ENCODE measurements around the gene SLC24A3.
A peak's percentile ranks its signal among the peaks of the same experiment; 100 is the strongest.

The SLC24A3 gene

DNA sequence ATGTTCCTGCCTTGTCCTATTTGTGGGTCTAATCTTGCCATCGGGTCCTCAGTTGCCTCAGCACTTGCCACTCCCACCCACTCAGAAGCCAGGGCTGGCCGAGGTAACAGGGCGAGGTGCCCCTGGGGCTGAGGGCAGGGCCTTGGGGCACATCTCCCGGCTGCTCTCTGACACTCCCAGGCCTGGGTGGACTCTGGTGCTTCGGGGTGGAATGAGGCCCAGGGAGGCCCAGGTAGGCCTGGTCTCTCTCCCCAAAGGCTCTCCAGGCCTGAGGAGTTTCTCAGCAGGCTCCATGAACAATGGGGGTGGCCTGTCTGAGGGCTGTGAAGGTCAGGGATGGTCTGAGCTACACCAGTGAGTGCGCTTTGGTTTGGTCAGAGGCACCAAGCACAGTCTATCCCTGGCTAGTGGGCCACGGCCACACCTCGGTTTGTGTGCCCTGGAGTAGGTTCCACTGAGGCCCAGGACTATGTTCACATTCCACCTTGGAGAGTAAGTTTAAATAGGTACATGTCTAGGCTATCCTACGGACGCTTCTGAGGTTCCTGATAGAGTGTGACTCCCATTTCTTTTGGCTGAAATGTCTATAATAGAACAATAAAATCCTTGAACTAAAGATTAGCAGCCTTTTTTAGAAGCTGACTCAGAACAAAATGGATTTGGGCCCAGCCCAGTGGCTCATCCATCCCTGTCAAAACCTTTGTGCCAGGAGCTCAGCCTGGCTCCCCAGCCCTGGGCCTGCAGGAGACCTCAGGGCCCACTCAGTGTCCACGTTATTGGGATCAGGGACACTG is 78.8 kb downstream of the SLC24A3 start:
- no peaks in the 10 kb centered on the region for H3K4me1 ChIP-seq (ENCODE audit: control insufficient read depth in 2 of 2, insufficient read depth in 1 of 2, low read depth in 1 of 2, low read length in 2 of 2)
- H4K91ac ChIP-seq (ENCODE audit: low read depth, low read length, poor library complexity): no peak overlapping the region
- H2AFZ ChIP-seq (ENCODE audit: low read length): no peak overlapping the region
- no peak overlapping the region for H4K8ac ChIP-seq (ENCODE audit: low read depth, low read length)
- no peak overlapping the region for H3K14ac ChIP-seq (ENCODE audit: low read length)
- H3K4ac ChIP-seq (ENCODE audit: low read length): no peak overlapping the region
- H3K79me1 ChIP-seq (ENCODE audit: low read depth, low read length): no peaks in the 10 kb centered on the region
- no peaks in the 10 kb centered on the region for H3K27me3 ChIP-seq (ENCODE audit: control insufficient read depth in 3 of 3, insufficient read depth in 3 of 3, low read depth in 1 of 3, low read length in 3 of 3)
- H3K9me3 ChIP-seq (replicated peaks in 1 of 2; ENCODE audit: control insufficient read depth in 2 of 2, insufficient read depth in 1 of 2, low read depth in 1 of 2, low read length in 2 of 2): no peaks in the 10 kb centered on the region
- H2BK5ac ChIP-seq (ENCODE audit: low read length): no peak overlapping the region
- no peak overlapping the region for H3K9ac ChIP-seq (ENCODE audit: low read depth, low read length, poor library complexity)
- no CpG with 5 or more reads among the region's 11 CpGs for WGBS, 2 donors (ENCODE audit: extremely low coverage in 2 of 2, insufficient read length in 2 of 2, insufficient replicate concordance in 1 of 2)
- H2BK12ac ChIP-seq (ENCODE audit: low read length): no peak overlapping the region
- no peak for DNase-seq (ENCODE audit: low spot score)
- H3K23ac ChIP-seq (ENCODE audit: low read depth, low read length, poor library complexity): no peak overlapping the region
- H2BK15ac ChIP-seq (ENCODE audit: low read length): no peak overlapping the region
- no peak overlapping the region for H2AK5ac ChIP-seq (ENCODE audit: low read depth, low read length)
- no peak overlapping the region for H3K4me2 ChIP-seq (ENCODE audit: insufficient read depth, low read length, poor library complexity, severe bottlenecking)
- no peak overlapping the region for H3K4me3 ChIP-seq (ENCODE audit: low read length in 2 of 2)
- H3K27ac ChIP-seq (replicated peaks; ENCODE audit: low read length): no peak overlapping the region
- peak overlapping the region; percentile 45 for H3K18ac ChIP-seq (ENCODE audit: low read length)
- H2BK120ac ChIP-seq (ENCODE audit: low read depth, low read length): no peak overlapping the region
- no peaks in the 10 kb centered on the region for H3K36me3 ChIP-seq (replicated peaks in 1 of 2; ENCODE audit: control insufficient read depth in 2 of 2, insufficient read depth in 2 of 2, low read length in 2 of 2)

- no peak overlapping the region for H2BK12ac ChIP-seq (ENCODE audit: low read length)
Observed at GRCh38 chr20:19291818-19292132, 79.3 kb downstream of the SLC24A3 start.

GRCh38 chr20:19292254-19292653 is 79.8 kb downstream of the SLC24A3 start:
- no peaks in the 10 kb centered on the region for H3K79me1 ChIP-seq (ENCODE audit: low read depth, low read length)
- H3K4ac ChIP-seq (ENCODE audit: low read length): no peak overlapping the region
- H3K9ac ChIP-seq (ENCODE audit: low read depth, low read length, poor library complexity): no peak overlapping the region
- no peak overlapping the region for H4K91ac ChIP-seq (ENCODE audit: low read depth, low read length, poor library complexity)
- H2BK5ac ChIP-seq (ENCODE audit: low read length): no peak overlapping the region
- H2AFZ ChIP-seq (ENCODE audit: low read length): no peak overlapping the region
- no peak overlapping the region for H3K18ac ChIP-seq (ENCODE audit: low read length)
- no peak overlapping the region for H3K27ac ChIP-seq (replicated peaks; ENCODE audit: low read length)
- no peak for DNase-seq (ENCODE audit: low spot score)
- H3K36me3 ChIP-seq (replicated peaks in 1 of 2; ENCODE audit: control insufficient read depth in 2 of 2, insufficient read depth in 2 of 2, low read length in 2 of 2): no peaks in the 10 kb centered on the region
- H3K4me2 ChIP-seq (ENCODE audit: insufficient read depth, low read length, poor library complexity, severe bottlenecking): no peak overlapping the region
- H2BK12ac ChIP-seq (ENCODE audit: low read length): no peak overlapping the region
- no peak overlapping the region for H2BK15ac ChIP-seq (ENCODE audit: low read length)
- no peaks in the 10 kb centered on the region for H3K4me1 ChIP-seq (ENCODE audit: control insufficient read depth in 2 of 2, insufficient read depth in 1 of 2, low read depth in 1 of 2, low read length in 2 of 2)
- H3K9me3 ChIP-seq (replicated peaks in 1 of 2; ENCODE audit: control insufficient read depth in 2 of 2, insufficient read depth in 1 of 2, low read depth in 1 of 2, low read length in 2 of 2): no peaks in the 10 kb centered on the region
- no peak overlapping the region for H3K4me3 ChIP-seq (ENCODE audit: low read length in 2 of 2)
- H3K27me3 ChIP-seq (ENCODE audit: control insufficient read depth in 3 of 3, insufficient read depth in 3 of 3, low read depth in 1 of 3, low read length in 3 of 3): no peaks in the 10 kb centered on the region
- H2BK120ac ChIP-seq (ENCODE audit: low read depth, low read length): no peak overlapping the region
- no peak overlapping the region for H3K23ac ChIP-seq (ENCODE audit: low read depth, low read length, poor library complexity)
- WGBS, 2 donors (ENCODE audit: extremely low coverage in 2 of 2, insufficient read length in 2 of 2, insufficient replicate concordance in 1 of 2): no CpG with 5 or more reads among the region's 7 CpGs
- H4K8ac ChIP-seq (ENCODE audit: low read depth, low read length): no peak overlapping the region
- no peak overlapping the region for H2AK5ac ChIP-seq (ENCODE audit: low read depth, low read length)
- H3K14ac ChIP-seq (ENCODE audit: low read length): no peak overlapping the region

More at GRCh38 chr20:19291818-19292132, 79.3 kb downstream of the SLC24A3 start:
- Histone ChIP-seq H2BK120ac (ENCODE audit: low read depth, low read length) (no peak overlapping the region), H3K27me3 (ENCODE audit: control insufficient read depth in 3 of 3, insufficient read depth in 3 of 3, low read depth in 1 of 3, low read length in 3 of 3) (no peaks in the 10 kb centered on the region), H2BK5ac (ENCODE audit: low read length) (no peak overlapping the region), H2AFZ (ENCODE audit: low read length) (no peak overlapping the region), H3K4me3 (ENCODE audit: low read length in 2 of 2) (no peak overlapping the region), H3K9me3 (replicated peaks in 1 of 2; ENCODE audit: control insufficient read depth in 2 of 2, insufficient read depth in 1 of 2, low read depth in 1 of 2, low read length in 2 of 2) (no peaks in the 10 kb centered on the region), H2AK5ac (ENCODE audit: low read depth, low read length) (no peak overlapping the region), H3K9ac (ENCODE audit: low read depth, low read length, poor library complexity) (no peak overlapping the region), H4K91ac (ENCODE audit: low read depth, low read length, poor library complexity) (no peak overlapping the region), H3K23ac (ENCODE audit: low read depth, low read length, poor library complexity) (no peak overlapping the region), H3K27ac (replicated peaks; ENCODE audit: low read length) (no peak overlapping the region), H3K79me1 (ENCODE audit: low read depth, low read length) (no peaks in the 10 kb centered on the region), H3K4ac (ENCODE audit: low read length) (no peak overlapping the region), H3K18ac (ENCODE audit: low read length) (no peak overlapping the region), H3K14ac (ENCODE audit: low read length) (no peak overlapping the region), H4K8ac (ENCODE audit: low read depth, low read length) (no peak overlapping the region), H3K4me1 (ENCODE audit: control insufficient read depth in 2 of 2, insufficient read depth in 1 of 2, low read depth in 1 of 2, low read length in 2 of 2) (no peaks in the 10 kb centered on the region), H3K4me2 (ENCODE audit: insufficient read depth, low read length, poor library complexity, severe bottlenecking) (no peak overlapping the region), H3K36me3 (replicated peaks in 1 of 2; ENCODE audit: control insufficient read depth in 2 of 2, insufficient read depth in 2 of 2, low read length in 2 of 2) (no peaks in the 10 kb centered on the region), H2BK15ac (ENCODE audit: low read length) (no peak overlapping the region)
- no CpG with 5 or more reads among the region's 2 CpGs for WGBS, 2 donors (ENCODE audit: extremely low coverage in 2 of 2, insufficient read length in 2 of 2, insufficient replicate concordance in 1 of 2)
- DNase-seq (ENCODE audit: low spot score): no peak

- Histone ChIP-seq H2AFZ (ENCODE audit: low read length) (no peak overlapping the region), H3K4me1 (ENCODE audit: control insufficient read depth in 2 of 2, insufficient read depth in 1 of 2, low read depth in 1 of 2, low read length in 2 of 2) (no peaks in the 10 kb centered on the region), H2BK120ac (ENCODE audit: low read depth, low read length) (no peak overlapping the region), H3K4ac (ENCODE audit: low read length) (no peak overlapping the region), H2AK5ac (ENCODE audit: low read depth, low read length) (no peak overlapping the region), H3K9ac (ENCODE audit: low read depth, low read length, poor library complexity) (no peak overlapping the region), H2BK15ac (ENCODE audit: low read length) (no peak overlapping the region), H2BK12ac (ENCODE audit: low read length) (no peak overlapping the region), H3K27me3 (ENCODE audit: control insufficient read depth in 3 of 3, insufficient read depth in 3 of 3, low read depth in 1 of 3, low read length in 3 of 3) (no peaks in the 10 kb centered on the region), H3K4me2 (ENCODE audit: insufficient read depth, low read length, poor library complexity, severe bottlenecking) (no peak overlapping the region), H3K27ac (replicated peaks; ENCODE audit: low read length) (no peak overlapping the region), H4K8ac (ENCODE audit: low read depth, low read length) (no peak overlapping the region), H3K36me3 (replicated peaks in 1 of 2; ENCODE audit: control insufficient read depth in 2 of 2, insufficient read depth in 2 of 2, low read length in 2 of 2) (no peaks in the 10 kb centered on the region), H2BK5ac (ENCODE audit: low read length) (no peak overlapping the region), H3K14ac (ENCODE audit: low read length) (no peak overlapping the region), H3K23ac (ENCODE audit: low read depth, low read length, poor library complexity) (no peak overlapping the region), H4K91ac (ENCODE audit: low read depth, low read length, poor library complexity) (no peak overlapping the region), H3K9me3 (replicated peaks in 1 of 2; ENCODE audit: control insufficient read depth in 2 of 2, insufficient read depth in 1 of 2, low read depth in 1 of 2, low read length in 2 of 2) (no peaks in the 10 kb centered on the region), H3K4me3 (ENCODE audit: low read length in 2 of 2) (no peak overlapping the region), H3K18ac (ENCODE audit: low read length) (no peak overlapping the region), H3K79me1 (ENCODE audit: low read depth, low read length) (no peaks in the 10 kb centered on the region)
- DNase-seq (ENCODE audit: low spot score): no peak
- no CpG with 5 or more reads among the region's 2 CpGs for WGBS, 2 donors (ENCODE audit: extremely low coverage in 2 of 2, insufficient read length in 2 of 2, insufficient replicate concordance in 1 of 2)
Observed at GRCh38 chr20:19295076-19295475, 82.6 kb downstream of the SLC24A3 start.
